DMS53 (cell line): ENCODE measurements around the gene PHETA2.
"Not testable (repeated sequence)": the region's sequence is repeated elsewhere in the genome, so short reads cannot be mapped to it uniquely, and the experiment has no call there.

ENCODE experiments used
- DNase-seq: peaks from one replicate; lab custom pipeline; 2025; lab: John Stamatoyannopoulos, UW

The PHETA2 gene

GRCh38 chr22:42104332-42104860, 30.3 kb downstream of the PHETA2 start:
- not testable (repeated sequence) for DNase-seq

GRCh38 chr22:42108848-42109247, 34.8 kb downstream of the PHETA2 start:
- no peak for DNase-seq

- DNase-seq = no peak
These were observed 37.8 kb downstream of the PHETA2 start for GRCh38 chr22:42111798-42112197.

- DNase-seq = peak; percentile 22
These were observed 38.7 kb downstream of the PHETA2 start for GRCh38 chr22:42112793-42113192.

GRCh38 chr22:42114721-42115120, 40.7 kb downstream of the PHETA2 start:
- DNase-seq = peak; percentile 61

- DNase-seq = peak; percentile 13
These were observed 41.4 kb downstream of the PHETA2 start for GRCh38 chr22:42115420-42115830.

GRCh38 chr22:42116848-42117424, 42.9 kb downstream of the PHETA2 start:
- DNase-seq = peak; percentile 25

GRCh38 chr22:42120231-42121021, 46.4 kb downstream of the PHETA2 start:
- DNase-seq = not testable (repeated sequence)

- not testable (repeated sequence) for DNase-seq
These were observed 49.5 kb downstream of the PHETA2 start for GRCh38 chr22:42123529-42123928.

GRCh38 chr22:42127606-42128005, 53.6 kb downstream of the PHETA2 start:
- no peak for DNase-seq

GRCh38 chr22:42128007-42128406, 54.0 kb downstream of the PHETA2 start:
- not testable (repeated sequence) for DNase-seq
